GM13977 (cell line): ENCODE measurements around the gene MYOCD.

ENCODE experiments used
- DNase-seq: peaks from one replicate; pipeline ENCODE4 v3.0.0; 2012; ENCODE audit warnings: low spot score
- CTCF ChIP-seq: IDR thresholded peaks from 2 replicates; pipeline ENCODE4 v1.5.1; 2012; ENCODE audit warnings: mild to moderate bottlenecking, control low read depth; ENCODE audit not compliant: insufficient read depth; ENCODE audit errors: extremely low read depth, missing control alignments
- in situ Hi-C: fragments of 300-500 bp; cut with MboI; formaldehyde crosslinking; loops from one replicate; pipeline ENCODE4 v1.12.0; 2022; ENCODE audit warnings: low sequenced_read_pairs, low pct_unique_long_range_greater_than_20kb, mixed read lengths, inconsistent platforms; ENCODE audit not compliant: unreplicated experiment

MYOCD gene

GRCh38 chr17:12743046-12743445, 77.4 kb downstream of the MYOCD start:
- no peak for DNase-seq
- in situ Hi-C loops = no loop called here
- no peak for TF ChIP-seq CTCF

- no peak for DNase-seq
- in situ Hi-C loops = no loop called here
- no peak for TF ChIP-seq CTCF
Observed at GRCh38 chr17:12744298-12744697, 78.6 kb downstream of the MYOCD start.

- DNase-seq = no peak
- in situ Hi-C loops = no loop called here
- no peak for TF ChIP-seq CTCF
Observed at GRCh38 chr17:12744786-12745185, 79.1 kb downstream of the MYOCD start.

GRCh38 chr17:12745486-12745885, 79.8 kb downstream of the MYOCD start:
- no peak for TF ChIP-seq CTCF
- in situ Hi-C loops = no loop called here

GRCh38 chr17:12756786-12757185, 91.1 kb downstream of the MYOCD start:
- TF ChIP-seq CTCF = no peak
- in situ Hi-C loops = no loop called here
- no peak for DNase-seq

More at GRCh38 chr17:12745486-12745885, 79.8 kb downstream of the MYOCD start:
- no peak for DNase-seq

- in situ Hi-C loops = no loop called here
- no peak for TF ChIP-seq CTCF
- no peak for DNase-seq
Observed at GRCh38 chr17:12759090-12759489, 93.4 kb downstream of the MYOCD start.

- no peak for TF ChIP-seq CTCF
- in situ Hi-C loops = no loop called here
- DNase-seq = no peak
Observed at GRCh38 chr17:12765548-12765947, 99.9 kb downstream of the MYOCD start.
